Stomach (tissue), 4 donors: ENCODE data around the gene HIPK4.

ENCODE experiments used
- CTCF ChIP-seq, 7 experiments: fragments of 450-650 bp in 4 of 7; fragments of 200-600 bp in 3 of 7; sonication (generic) in 3 of 7; IDR thresholded peaks; one replicate each; pipeline ENCODE4 v1.5.1; 2016 to 2019; ENCODE audit warnings: antibody characterized with exemption in 7 of 7, control low read depth in 2 of 7, mild to moderate bottlenecking in 1 of 7
- POLR2A ChIP-seq, 4 donors: fragments of 450-650 bp; IDR thresholded peaks; one replicate each; pipeline ENCODE4 v1.6.1; 2016; ENCODE audit warnings: antibody characterized with exemption in 4 of 4, control low read depth in 2 of 4, mild to moderate bottlenecking in 1 of 4, moderate library complexity in 1 of 4

GRCh38 chr19:40393894-40394815, 4.2 kb upstream of the HIPK4 start:
- TF ChIP-seq POLR2A (IDR thresholded peaks at IDR 0.05) (no peak), CTCF (IDR thresholded peaks at IDR 0.05) (no peak)
